DOHH2 (cell line): ENCODE results near the gene PCYT2.

Experiments
- EZH2phosphoT487 ChIP-seq: fragments of 200-600 bp; sonication (generic); IDR thresholded peaks from 2 replicates; pipeline ENCODE4 v1.6.1; 2017; ENCODE audit warnings: borderline replicate concordance, mild to moderate bottlenecking, antibody characterized with exemption, low read length, moderate library complexity, mixed read lengths
- TF ChIP-seq, protein P1 (sequence below): fragments of 200-600 bp; sonication (generic); IDR thresholded peaks from one replicate; pipeline ENCODE4 v1.5.1; 2014; ENCODE audit warnings: antibody characterized with exemption, mild to moderate bottlenecking, low read depth, low read length; ENCODE audit not compliant: poor library complexity, severe bottlenecking

DNA sequence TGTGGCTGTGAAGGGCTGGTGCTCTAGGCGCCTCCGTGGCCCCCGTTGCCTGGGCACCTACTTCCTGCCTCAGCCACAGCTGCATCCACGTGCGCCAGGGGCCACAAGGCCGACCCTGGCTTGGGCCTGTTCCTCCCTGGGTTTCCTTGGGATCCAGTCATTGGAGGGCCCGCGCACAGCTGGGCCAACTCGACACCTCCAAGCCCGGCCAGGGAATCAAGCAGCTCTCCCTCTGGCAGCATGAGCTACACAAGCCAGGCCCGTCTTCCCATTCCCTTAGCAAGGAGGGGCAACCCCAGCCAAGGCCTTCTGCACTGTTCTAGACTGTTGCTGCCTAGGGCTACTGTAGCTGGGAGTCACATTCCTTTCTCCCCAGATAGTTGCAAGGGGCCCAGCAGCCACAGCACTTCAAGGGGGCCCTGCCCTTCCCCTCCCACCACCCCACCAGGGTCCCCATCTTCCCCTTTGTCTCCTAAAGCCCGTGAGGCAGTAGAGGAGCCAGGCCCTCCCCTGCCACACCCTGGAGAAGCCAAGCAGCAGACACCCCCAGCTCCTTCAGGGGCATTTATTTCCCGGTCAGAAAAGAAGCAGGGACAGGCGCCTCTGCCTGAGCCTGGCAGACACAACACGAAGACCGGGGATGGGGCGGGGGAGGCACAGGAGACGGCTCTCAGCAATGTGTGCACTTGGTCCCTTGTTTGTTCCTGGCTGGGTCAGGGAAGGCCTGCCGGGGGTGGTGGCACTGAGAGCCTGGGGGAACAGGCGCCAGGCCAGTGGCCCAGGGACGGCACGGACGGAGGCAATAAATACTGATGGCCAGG lies 43.8 kb downstream of the PCYT2 start:
- TF ChIP-seq, protein P1, sequence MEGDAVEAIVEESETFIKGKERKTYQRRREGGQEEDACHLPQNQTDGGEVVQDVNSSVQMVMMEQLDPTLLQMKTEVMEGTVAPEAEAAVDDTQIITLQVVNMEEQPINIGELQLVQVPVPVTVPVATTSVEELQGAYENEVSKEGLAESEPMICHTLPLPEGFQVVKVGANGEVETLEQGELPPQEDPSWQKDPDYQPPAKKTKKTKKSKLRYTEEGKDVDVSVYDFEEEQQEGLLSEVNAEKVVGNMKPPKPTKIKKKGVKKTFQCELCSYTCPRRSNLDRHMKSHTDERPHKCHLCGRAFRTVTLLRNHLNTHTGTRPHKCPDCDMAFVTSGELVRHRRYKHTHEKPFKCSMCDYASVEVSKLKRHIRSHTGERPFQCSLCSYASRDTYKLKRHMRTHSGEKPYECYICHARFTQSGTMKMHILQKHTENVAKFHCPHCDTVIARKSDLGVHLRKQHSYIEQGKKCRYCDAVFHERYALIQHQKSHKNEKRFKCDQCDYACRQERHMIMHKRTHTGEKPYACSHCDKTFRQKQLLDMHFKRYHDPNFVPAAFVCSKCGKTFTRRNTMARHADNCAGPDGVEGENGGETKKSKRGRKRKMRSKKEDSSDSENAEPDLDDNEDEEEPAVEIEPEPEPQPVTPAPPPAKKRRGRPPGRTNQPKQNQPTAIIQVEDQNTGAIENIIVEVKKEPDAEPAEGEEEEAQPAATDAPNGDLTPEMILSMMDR = no peak
- no peak for TF ChIP-seq EZH2phosphoT487
